ENCODE measurements around the gene RFXAP. TPM values are rescaled to one million over a fixed set of nuclear protein-coding genes. Genes with fewer than 3 reads are reported as not detected.

Gene RFXAP
- total and polyA plus RNA-seq, 9 of the 15 experiments (the other 6 are each of a cell fraction or from before 2014, with no cell fraction given) = 2.1 to 9.7 (median 2.9) TPM

DNA sequence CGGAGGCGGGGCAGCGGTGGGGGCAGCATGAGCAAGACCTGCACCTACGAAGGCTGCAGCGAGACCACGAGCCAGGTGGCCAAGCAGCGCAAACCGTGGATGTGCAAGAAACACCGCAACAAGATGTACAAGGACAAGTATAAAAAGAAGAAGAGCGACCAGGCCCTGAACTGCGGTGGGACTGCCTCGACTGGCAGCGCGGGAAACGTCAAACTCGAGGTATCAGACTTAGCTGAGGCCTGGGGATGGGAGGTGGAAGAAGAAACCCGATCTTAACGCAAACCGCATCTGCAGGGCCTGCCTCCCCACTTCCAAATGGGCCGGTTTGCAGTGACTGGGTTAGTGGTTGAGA, 693 bp downstream of the RFXAP start (continued):
- peak; percentile 59 for TF ChIP-seq ZFX (CRISPR knock-in tag; IDR thresholded peaks at IDR 0.05)
- TF ChIP-seq BRD4 (IDR thresholded peaks at IDR 0.05) = no peak
- TF ChIP-seq, protein P1, sequence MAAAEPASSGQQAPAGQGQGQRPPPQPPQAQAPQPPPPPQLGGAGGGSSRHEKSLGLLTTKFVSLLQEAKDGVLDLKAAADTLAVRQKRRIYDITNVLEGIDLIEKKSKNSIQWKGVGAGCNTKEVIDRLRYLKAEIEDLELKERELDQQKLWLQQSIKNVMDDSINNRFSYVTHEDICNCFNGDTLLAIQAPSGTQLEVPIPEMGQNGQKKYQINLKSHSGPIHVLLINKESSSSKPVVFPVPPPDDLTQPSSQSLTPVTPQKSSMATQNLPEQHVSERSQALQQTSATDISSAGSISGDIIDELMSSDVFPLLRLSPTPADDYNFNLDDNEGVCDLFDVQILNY (CRISPR knock-in tag; IDR thresholded peaks at IDR 0.05) = no peak

DNA sequence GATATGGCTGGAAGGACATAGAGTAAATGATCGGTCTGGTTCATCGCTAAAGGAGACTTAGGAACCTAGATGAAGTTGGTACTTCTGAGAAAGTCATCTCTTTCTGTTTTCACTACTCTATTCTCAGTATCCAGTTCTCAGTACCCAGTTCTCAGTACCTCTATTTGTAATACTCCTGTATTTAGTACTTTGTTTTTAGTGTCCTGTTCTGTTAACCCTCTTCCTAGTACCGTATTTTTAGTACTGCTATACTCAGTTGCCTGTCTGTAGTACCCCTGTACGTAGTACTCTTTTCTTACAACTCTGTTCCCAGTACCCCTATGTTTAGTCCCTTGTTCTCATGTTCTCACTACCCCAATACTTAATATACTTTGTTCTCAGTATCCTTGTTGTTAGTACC, 1.2 kb downstream of the RFXAP start:
- peak overlapping the region; percentile 78 for H3K4me3 ChIP-seq
- H3K27me3 ChIP-seq (ENCODE audit: control insufficient read depth in 2 of 2, insufficient read depth in 2 of 2, low read length in 2 of 2) = no peaks in the 10 kb centered on the region
- TSS peak; percentile 38 for BruUV-seq (replicated peaks)
- H3K79me2 ChIP-seq (ENCODE audit: control insufficient read depth, insufficient read depth, low read length) = peaks cover 36% of the 10 kb centered on the region
- ATAC-seq (peak; percentile 27), FAIRE-seq (peak; percentile 42), DNase-seq (ENCODE audit: extremely low read depth in 1 of 4, low spot score in 3 of 4) (no peak)
- peaks cover 2 to 17% of the 10 kb centered on the region in 2 experiments; a peak in 3 of 5 replicates for H3K4me1 ChIP-seq (replicated peaks in 1 of 2; ENCODE audit: control insufficient read depth in 2 of 2, insufficient read depth in 2 of 2, low read length in 2 of 2)
- intact Hi-C loops (cut with micrococcal nuclease) = no loop called here
- H3K9me1 ChIP-seq (ENCODE audit: control insufficient read depth, insufficient read depth, low read length) = no peaks in the 10 kb centered on the region
- peak overlapping the region in 1 of 2 experiments; percentile 65; a peak in 2 of 4 replicates for H3K9ac ChIP-seq (ENCODE audit: insufficient read depth in 1 of 2, low read depth in 2 of 2, low read length in 2 of 2)
- peaks cover 6% of the 10 kb centered on the region; the same call in 1 of the 3 replicates for H3K36me3 ChIP-seq (ENCODE audit: control insufficient read depth, insufficient read depth, low read length)
- ChIA-PET CTCF (ENCODE audit: low intra/inter-chr PET ratio) (no interaction called here), POLR2A (no interaction called here)
- peak overlapping the region; percentile 69; the same call in 2 of the 3 replicates for H3K27ac ChIP-seq (ENCODE audit: extremely low read depth, low read depth, low read length)
- H3K4me2 ChIP-seq (ENCODE audit: insufficient read depth, low read length) = peak overlapping the region; percentile 90
- WGBS (ENCODE audit: insufficient coverage, low coverage, missing lambda C conversion rate) = 4% methylated on average over 4 of the region's 4 CpGs
- no peaks in the 10 kb centered on the region for H4K20me1 ChIP-seq (replicated peaks; ENCODE audit: control insufficient read depth, insufficient read depth, low read length)
- no peaks in the 10 kb centered on the region for H3K9me3 ChIP-seq (replicated peaks; ENCODE audit: control insufficient read depth, insufficient read depth, low read depth, low read length)
- H2AFZ ChIP-seq (ENCODE audit: low read depth, low read length) = peak overlapping the region; percentile 81; the same call in 1 of the 2 replicates
- in situ Hi-C loops (cut with MboI) = no loop called here
- TF ChIP-seq SP2 (IDR thresholded peaks at IDR 0.05; ENCODE audit: extremely low read depth, low read depth, low read length, poor library complexity, severe bottlenecking) (no peak), GTF2F1 (IDR thresholded peaks at IDR 0.05; ENCODE audit: low read depth, low read length) (no peak), ZNF316 (IDR thresholded peaks at IDR 0.05) (no peak), POLR2B (IDR thresholded peaks at IDR 0.05; ENCODE audit: low read depth, partially characterized antibody) (no peak), CXXC5 (CRISPR knock-in tag; IDR thresholded peaks at IDR 0.05) (no peak)
- TF ChIP-seq, protein P2, sequence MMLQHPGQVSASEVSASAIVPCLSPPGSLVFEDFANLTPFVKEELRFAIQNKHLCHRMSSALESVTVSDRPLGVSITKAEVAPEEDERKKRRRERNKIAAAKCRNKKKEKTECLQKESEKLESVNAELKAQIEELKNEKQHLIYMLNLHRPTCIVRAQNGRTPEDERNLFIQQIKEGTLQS (IDR thresholded peaks at IDR 0.05) = no peak
- TF ChIP-seq, protein P2 (CRISPR knock-in tag; conservative IDR thresholded peaks at IDR 0.05) = no peak
- TF ChIP-seq, protein P3, sequence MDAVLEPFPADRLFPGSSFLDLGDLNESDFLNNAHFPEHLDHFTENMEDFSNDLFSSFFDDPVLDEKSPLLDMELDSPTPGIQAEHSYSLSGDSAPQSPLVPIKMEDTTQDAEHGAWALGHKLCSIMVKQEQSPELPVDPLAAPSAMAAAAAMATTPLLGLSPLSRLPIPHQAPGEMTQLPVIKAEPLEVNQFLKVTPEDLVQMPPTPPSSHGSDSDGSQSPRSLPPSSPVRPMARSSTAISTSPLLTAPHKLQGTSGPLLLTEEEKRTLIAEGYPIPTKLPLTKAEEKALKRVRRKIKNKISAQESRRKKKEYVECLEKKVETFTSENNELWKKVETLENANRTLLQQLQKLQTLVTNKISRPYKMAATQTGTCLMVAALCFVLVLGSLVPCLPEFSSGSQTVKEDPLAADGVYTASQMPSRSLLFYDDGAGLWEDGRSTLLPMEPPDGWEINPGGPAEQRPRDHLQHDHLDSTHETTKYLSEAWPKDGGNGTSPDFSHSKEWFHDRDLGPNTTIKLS (IDR thresholded peaks at IDR 0.05; ENCODE audit: borderline replicate concordance, low read depth) = no peak
- TF ChIP-seq, protein P4, sequence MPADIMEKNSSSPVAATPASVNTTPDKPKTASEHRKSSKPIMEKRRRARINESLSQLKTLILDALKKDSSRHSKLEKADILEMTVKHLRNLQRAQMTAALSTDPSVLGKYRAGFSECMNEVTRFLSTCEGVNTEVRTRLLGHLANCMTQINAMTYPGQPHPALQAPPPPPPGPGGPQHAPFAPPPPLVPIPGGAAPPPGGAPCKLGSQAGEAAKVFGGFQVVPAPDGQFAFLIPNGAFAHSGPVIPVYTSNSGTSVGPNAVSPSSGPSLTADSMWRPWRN (IDR thresholded peaks at IDR 0.05; ENCODE audit: low read depth) = no peak
- TF ChIP-seq, protein P5, sequence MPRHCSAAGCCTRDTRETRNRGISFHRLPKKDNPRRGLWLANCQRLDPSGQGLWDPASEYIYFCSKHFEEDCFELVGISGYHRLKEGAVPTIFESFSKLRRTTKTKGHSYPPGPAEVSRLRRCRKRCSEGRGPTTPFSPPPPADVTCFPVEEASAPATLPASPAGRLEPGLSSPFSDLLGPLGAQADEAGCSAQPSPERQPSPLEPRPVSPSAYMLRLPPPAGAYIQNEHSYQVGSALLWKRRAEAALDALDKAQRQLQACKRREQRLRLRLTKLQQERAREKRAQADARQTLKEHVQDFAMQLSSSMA (CRISPR knock-in tag; IDR thresholded peaks at IDR 0.05) = no peak
- TF ChIP-seq, protein P6, sequence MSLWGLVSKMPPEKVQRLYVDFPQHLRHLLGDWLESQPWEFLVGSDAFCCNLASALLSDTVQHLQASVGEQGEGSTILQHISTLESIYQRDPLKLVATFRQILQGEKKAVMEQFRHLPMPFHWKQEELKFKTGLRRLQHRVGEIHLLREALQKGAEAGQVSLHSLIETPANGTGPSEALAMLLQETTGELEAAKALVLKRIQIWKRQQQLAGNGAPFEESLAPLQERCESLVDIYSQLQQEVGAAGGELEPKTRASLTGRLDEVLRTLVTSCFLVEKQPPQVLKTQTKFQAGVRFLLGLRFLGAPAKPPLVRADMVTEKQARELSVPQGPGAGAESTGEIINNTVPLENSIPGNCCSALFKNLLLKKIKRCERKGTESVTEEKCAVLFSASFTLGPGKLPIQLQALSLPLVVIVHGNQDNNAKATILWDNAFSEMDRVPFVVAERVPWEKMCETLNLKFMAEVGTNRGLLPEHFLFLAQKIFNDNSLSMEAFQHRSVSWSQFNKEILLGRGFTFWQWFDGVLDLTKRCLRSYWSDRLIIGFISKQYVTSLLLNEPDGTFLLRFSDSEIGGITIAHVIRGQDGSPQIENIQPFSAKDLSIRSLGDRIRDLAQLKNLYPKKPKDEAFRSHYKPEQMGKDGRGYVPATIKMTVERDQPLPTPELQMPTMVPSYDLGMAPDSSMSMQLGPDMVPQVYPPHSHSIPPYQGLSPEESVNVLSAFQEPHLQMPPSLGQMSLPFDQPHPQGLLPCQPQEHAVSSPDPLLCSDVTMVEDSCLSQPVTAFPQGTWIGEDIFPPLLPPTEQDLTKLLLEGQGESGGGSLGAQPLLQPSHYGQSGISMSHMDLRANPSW (CRISPR knock-in tag; IDR thresholded peaks at IDR 0.05) = no peak
